ENCODE results near the gene CDKN2B-AS1. TPM values are rescaled to one million over a fixed set of nuclear protein-coding genes. Genes with fewer than 3 reads are reported as not detected.
"Not testable (repeated sequence)": the region's sequence is repeated elsewhere in the genome, so short reads cannot be mapped to it uniquely, and the experiment has no call there.

The CDKN2B-AS1 gene
- 0.52 TPM for total RNA-seq

GRCh38 chr9:21994556-21995005, at the start of gene CDKN2B-AS1:
CDKN2B-AS1 (plus strand) TSS chr9:21994791.
- Histone ChIP-seq H3K27ac (ENCODE audit: low read depth, low read length) (peak within 1 kb of the TSS; percentile 72), H3K27me3 (ENCODE audit: control insufficient read depth in 3 of 3, insufficient read depth in 3 of 3, low read length in 3 of 3) (peaks cover 17 to 27% (median 18%) of the 10 kb centered on the region in 3 donors), H3K9ac (ENCODE audit: low read depth in 1 of 3, low read length in 3 of 3) (peak within 1 kb of the TSS; percentile 69 to 74 (median 73)), H3K4me3 (ENCODE audit: low read length in 3 of 3) (peak within 1 kb of the TSS; percentile 79 to 87 (median 85)), H3K4me1 (ENCODE audit: control insufficient read depth in 3 of 3, insufficient read depth in 3 of 3, low read length in 3 of 3) (peaks cover 5 to 12% (median 11%) of the 10 kb centered on the region in 3 donors), H3K36me3 (ENCODE audit: control insufficient read depth in 3 of 3, insufficient read depth in 3 of 3, low read length in 3 of 3) (no peaks in the 10 kb centered on the region), H3K9me3 (ENCODE audit: control insufficient read depth in 3 of 3, low read length in 3 of 3) (no peaks in the 10 kb centered on the region)

GRCh38 chr9:21945606-21946005, 49.0 kb upstream of the CDKN2B-AS1 start:
- Histone ChIP-seq H3K9ac (ENCODE audit: low read depth in 1 of 3, low read length in 3 of 3) (no peak overlapping the region), H3K27me3 (ENCODE audit: control insufficient read depth in 3 of 3, insufficient read depth in 3 of 3, low read length in 3 of 3) (peaks cover 0 to 4% (median 0%) of the 10 kb centered on the region in 3 donors), H3K4me3 (ENCODE audit: low read length in 3 of 3) (no peak overlapping the region), H3K36me3 (ENCODE audit: control insufficient read depth in 3 of 3, insufficient read depth in 3 of 3, low read length in 3 of 3) (no peaks in the 10 kb centered on the region), H3K4me1 (ENCODE audit: control insufficient read depth in 3 of 3, insufficient read depth in 3 of 3, low read length in 3 of 3) (no peaks in the 10 kb centered on the region), H3K9me3 (ENCODE audit: control insufficient read depth in 3 of 3, low read length in 3 of 3) (no peaks in the 10 kb centered on the region), H3K27ac (ENCODE audit: low read depth, low read length) (no peak overlapping the region)

- Histone ChIP-seq H3K9me3 (ENCODE audit: control insufficient read depth in 3 of 3, low read length in 3 of 3) (peaks cover 0 to 3% (median 2%) of the 10 kb centered on the region in 3 donors), H3K27me3 (ENCODE audit: control insufficient read depth in 3 of 3, insufficient read depth in 3 of 3, low read length in 3 of 3) (peaks cover 0 to 6% (median 2%) of the 10 kb centered on the region in 3 donors)
Observed at GRCh38 chr9:21958833-21959232, 35.8 kb upstream of the CDKN2B-AS1 start.

GRCh38 chr9:21959268-21959667, 35.3 kb upstream of the CDKN2B-AS1 start:
- not testable (repeated sequence) for H3K4me1 ChIP-seq (ENCODE audit: control insufficient read depth in 3 of 3, insufficient read depth in 3 of 3, low read length in 3 of 3); H3K27ac ChIP-seq (ENCODE audit: low read depth, low read length); H3K9me3 ChIP-seq (ENCODE audit: control insufficient read depth in 3 of 3, low read length in 3 of 3); H3K9ac ChIP-seq (ENCODE audit: low read depth in 1 of 3, low read length in 3 of 3); H3K36me3 ChIP-seq (ENCODE audit: control insufficient read depth in 3 of 3, insufficient read depth in 3 of 3, low read length in 3 of 3); H3K4me3 ChIP-seq (ENCODE audit: low read length in 3 of 3); H3K27me3 ChIP-seq (ENCODE audit: control insufficient read depth in 3 of 3, insufficient read depth in 3 of 3, low read length in 3 of 3)

More at GRCh38 chr9:21958833-21959232, 35.8 kb upstream of the CDKN2B-AS1 start:
- no peak overlapping the region for H3K27ac ChIP-seq (ENCODE audit: low read depth, low read length)
- H3K36me3 ChIP-seq (ENCODE audit: control insufficient read depth in 3 of 3, insufficient read depth in 3 of 3, low read length in 3 of 3) = no peaks in the 10 kb centered on the region
- H3K9ac ChIP-seq (ENCODE audit: low read depth in 1 of 3, low read length in 3 of 3) = no peak overlapping the region
- H3K4me3 ChIP-seq (ENCODE audit: low read length in 3 of 3) = no peak overlapping the region
- H3K4me1 ChIP-seq (ENCODE audit: control insufficient read depth in 3 of 3, insufficient read depth in 3 of 3, low read length in 3 of 3) = no peaks in the 10 kb centered on the region

GRCh38 chr9:21961569-21961968, 33.0 kb upstream of the CDKN2B-AS1 start:
- Histone ChIP-seq H3K4me3 (ENCODE audit: low read length in 3 of 3) (no peak overlapping the region), H3K9ac (ENCODE audit: low read depth in 1 of 3, low read length in 3 of 3) (no peak overlapping the region), H3K9me3 (ENCODE audit: control insufficient read depth in 3 of 3, low read length in 3 of 3) (peaks cover 0 to 3% (median 2%) of the 10 kb centered on the region in 3 donors), H3K27ac (ENCODE audit: low read depth, low read length) (no peak overlapping the region), H3K4me1 (ENCODE audit: control insufficient read depth in 3 of 3, insufficient read depth in 3 of 3, low read length in 3 of 3) (peaks cover 10 to 12% (median 11%) of the 10 kb centered on the region in 3 donors), H3K27me3 (ENCODE audit: control insufficient read depth in 3 of 3, insufficient read depth in 3 of 3, low read length in 3 of 3) (peaks cover 20 to 30% (median 22%) of the 10 kb centered on the region in 3 donors), H3K36me3 (ENCODE audit: control insufficient read depth in 3 of 3, insufficient read depth in 3 of 3, low read length in 3 of 3) (no peaks in the 10 kb centered on the region)

GRCh38 chr9:21964925-21965385, 29.6 kb upstream of the CDKN2B-AS1 start:
- Histone ChIP-seq H3K4me3 (ENCODE audit: low read length in 3 of 3) (peak overlapping the region; percentile 19 to 54 (median 52)), H3K9me3 (ENCODE audit: control insufficient read depth in 3 of 3, low read length in 3 of 3) (peaks cover 0 to 3% (median 2%) of the 10 kb centered on the region in 3 donors), H3K4me1 (ENCODE audit: control insufficient read depth in 3 of 3, insufficient read depth in 3 of 3, low read length in 3 of 3) (peaks cover 13 to 19% (median 17%) of the 10 kb centered on the region in 3 donors), H3K9ac (ENCODE audit: low read depth in 1 of 3, low read length in 3 of 3) (no peak overlapping the region), H3K27me3 (ENCODE audit: control insufficient read depth in 3 of 3, insufficient read depth in 3 of 3, low read length in 3 of 3) (peaks cover 53 to 63% (median 56%) of the 10 kb centered on the region in 3 donors), H3K36me3 (ENCODE audit: control insufficient read depth in 3 of 3, insufficient read depth in 3 of 3, low read length in 3 of 3) (no peaks in the 10 kb centered on the region), H3K27ac (ENCODE audit: low read depth, low read length) (no peak overlapping the region)

- Histone ChIP-seq H3K9ac (ENCODE audit: low read depth in 1 of 3, low read length in 3 of 3) (no peak overlapping the region), H3K27me3 (ENCODE audit: control insufficient read depth in 3 of 3, insufficient read depth in 3 of 3, low read length in 3 of 3) (peaks cover 58 to 68% (median 61%) of the 10 kb centered on the region in 3 donors), H3K4me1 (ENCODE audit: control insufficient read depth in 3 of 3, insufficient read depth in 3 of 3, low read length in 3 of 3) (peaks cover 13 to 21% (median 19%) of the 10 kb centered on the region in 3 donors), H3K4me3 (ENCODE audit: low read length in 3 of 3) (peak overlapping the region; percentile 19 to 54 (median 52)), H3K36me3 (ENCODE audit: control insufficient read depth in 3 of 3, insufficient read depth in 3 of 3, low read length in 3 of 3) (no peaks in the 10 kb centered on the region), H3K27ac (ENCODE audit: low read depth, low read length) (no peak overlapping the region), H3K9me3 (ENCODE audit: control insufficient read depth in 3 of 3, low read length in 3 of 3) (peaks cover 0 to 3% (median 2%) of the 10 kb centered on the region in 3 donors)
Observed at GRCh38 chr9:21965401-21965951, 29.1 kb upstream of the CDKN2B-AS1 start.

GRCh38 chr9:21966140-21966851, 28.3 kb upstream of the CDKN2B-AS1 start:
- no peak overlapping the region for H3K9ac ChIP-seq (ENCODE audit: low read depth in 1 of 3, low read length in 3 of 3)
- peaks cover 13 to 25% (median 23%) of the 10 kb centered on the region in 3 donors for H3K4me1 ChIP-seq (ENCODE audit: control insufficient read depth in 3 of 3, insufficient read depth in 3 of 3, low read length in 3 of 3)
- H3K9me3 ChIP-seq (ENCODE audit: control insufficient read depth in 3 of 3, low read length in 3 of 3) = peaks cover 0 to 3% (median 2%) of the 10 kb centered on the region in 3 donors
- H3K36me3 ChIP-seq (ENCODE audit: control insufficient read depth in 3 of 3, insufficient read depth in 3 of 3, low read length in 3 of 3) = no peaks in the 10 kb centered on the region
- no peak overlapping the region for H3K27ac ChIP-seq (ENCODE audit: low read depth, low read length)
- H3K27me3 ChIP-seq (ENCODE audit: control insufficient read depth in 3 of 3, insufficient read depth in 3 of 3, low read length in 3 of 3) = peaks cover 66 to 76% (median 70%) of the 10 kb centered on the region in 3 donors
- H3K4me3 ChIP-seq (ENCODE audit: low read length in 3 of 3) = no peak overlapping the region

GRCh38 chr9:21967169-21967568, 27.4 kb upstream of the CDKN2B-AS1 start:
- H3K9me3 ChIP-seq (ENCODE audit: control insufficient read depth in 3 of 3, low read length in 3 of 3) = peaks cover 0 to 3% (median 2%) of the 10 kb centered on the region in 3 donors
- H3K4me3 ChIP-seq (ENCODE audit: low read length in 3 of 3) = no peak overlapping the region
- peaks cover 73 to 83% (median 76%) of the 10 kb centered on the region in 3 donors for H3K27me3 ChIP-seq (ENCODE audit: control insufficient read depth in 3 of 3, insufficient read depth in 3 of 3, low read length in 3 of 3)
- no peak overlapping the region for H3K9ac ChIP-seq (ENCODE audit: low read depth in 1 of 3, low read length in 3 of 3)
- H3K4me1 ChIP-seq (ENCODE audit: control insufficient read depth in 3 of 3, insufficient read depth in 3 of 3, low read length in 3 of 3) = peaks cover 13 to 25% (median 23%) of the 10 kb centered on the region in 3 donors
- H3K36me3 ChIP-seq (ENCODE audit: control insufficient read depth in 3 of 3, insufficient read depth in 3 of 3, low read length in 3 of 3) = no peaks in the 10 kb centered on the region
- no peak overlapping the region for H3K27ac ChIP-seq (ENCODE audit: low read depth, low read length)

GRCh38 chr9:21967702-21968101, 26.9 kb upstream of the CDKN2B-AS1 start:
- Histone ChIP-seq H3K9ac (ENCODE audit: low read depth in 1 of 3, low read length in 3 of 3) (no peak overlapping the region), H3K9me3 (ENCODE audit: control insufficient read depth in 3 of 3, low read length in 3 of 3) (peaks cover 0 to 3% (median 2%) of the 10 kb centered on the region in 3 donors), H3K27ac (ENCODE audit: low read depth, low read length) (no peak overlapping the region), H3K27me3 (ENCODE audit: control insufficient read depth in 3 of 3, insufficient read depth in 3 of 3, low read length in 3 of 3) (peaks cover 78 to 88% (median 80%) of the 10 kb centered on the region in 3 donors), H3K4me1 (ENCODE audit: control insufficient read depth in 3 of 3, insufficient read depth in 3 of 3, low read length in 3 of 3) (peaks cover 13 to 25% (median 23%) of the 10 kb centered on the region in 3 donors), H3K36me3 (ENCODE audit: control insufficient read depth in 3 of 3, insufficient read depth in 3 of 3, low read length in 3 of 3) (no peaks in the 10 kb centered on the region), H3K4me3 (ENCODE audit: low read length in 3 of 3) (no peak overlapping the region)
